Stimulated activated CD8-positive, alpha-beta memory T cell treated with anti-CD3 and anti-CD28 coated beads, Interleukin-12 subunit alpha, Interleukin-12 subunit beta, amount 100 ng/mL, for 24 hours (primary cell): ENCODE data around the gene RHCG.

Experiments used
- DNase-seq: peaks from one replicate; pipeline ENCODE4 v3.0.0-alpha.2; 2020; ENCODE audit errors: extremely low read depth

Gene RHCG

DNA sequence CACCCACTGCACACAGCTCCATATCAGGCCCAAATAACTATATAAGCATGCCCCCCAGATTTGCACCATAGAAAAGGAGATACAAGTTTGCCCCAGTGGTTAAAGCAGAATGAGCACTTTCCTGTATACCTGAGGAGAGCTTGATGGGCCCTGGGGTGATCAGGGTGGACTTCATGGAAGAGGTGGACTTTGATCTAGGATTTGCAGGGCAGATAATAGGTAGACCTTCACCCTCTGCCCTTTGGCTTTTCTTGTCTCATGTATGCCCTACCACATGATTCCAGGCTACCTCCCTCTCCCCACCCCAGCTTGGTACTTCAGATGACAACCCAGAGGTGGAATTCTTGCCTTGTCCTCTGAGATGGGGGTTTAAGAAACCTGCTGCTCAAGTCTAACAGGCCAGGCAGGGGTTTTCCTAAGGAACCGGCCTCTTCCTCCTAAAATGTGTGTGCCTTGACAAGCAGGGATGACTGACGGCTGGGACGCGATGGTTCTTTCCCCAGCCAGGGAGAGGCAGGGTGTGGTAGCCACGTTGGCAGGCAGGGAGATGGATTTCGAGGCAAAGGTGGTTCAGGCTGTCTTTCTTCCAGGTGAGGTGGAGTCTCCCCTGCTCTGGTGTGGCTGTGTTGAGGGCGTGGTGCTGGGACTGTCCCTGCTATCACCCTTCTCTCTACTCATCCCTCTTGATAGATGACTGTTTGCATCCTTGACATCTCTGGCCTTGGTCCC lies 6.6 kb upstream of the RHCG start:
- no peak for DNase-seq

- DNase-seq: no peak
Observed at GRCh38 chr15:89501646-89502045, 5.3 kb upstream of the RHCG start.

- DNase-seq: no peak
Observed at GRCh38 chr15:89500397-89501270, 4.3 kb upstream of the RHCG start.

- DNase-seq: no peak
Observed at GRCh38 chr15:89499156-89499555, 2.8 kb upstream of the RHCG start.

- DNase-seq: no peak
Observed at GRCh38 chr15:89498574-89498906, 2.2 kb upstream of the RHCG start.

DNA sequence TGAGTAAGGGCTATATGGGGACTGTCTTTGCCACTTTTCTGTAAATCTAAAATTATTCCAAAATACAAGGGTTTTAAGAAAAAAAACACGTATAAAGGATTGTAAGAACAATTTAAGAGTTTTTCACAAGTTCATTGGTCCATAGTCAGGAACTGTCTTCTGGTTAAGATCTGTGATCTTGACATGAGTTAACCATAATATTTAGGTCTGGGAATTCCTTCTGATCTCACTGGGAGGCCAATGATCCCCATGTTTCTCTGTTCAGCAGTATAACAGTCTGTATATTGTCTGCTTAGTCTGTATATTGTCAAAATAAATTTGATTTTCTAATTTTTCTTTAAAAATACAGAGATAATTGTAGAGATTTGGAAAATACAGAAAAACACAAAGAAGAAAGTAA lies 848 bp upstream of the RHCG start:
- DNase-seq: no peak

DNA sequence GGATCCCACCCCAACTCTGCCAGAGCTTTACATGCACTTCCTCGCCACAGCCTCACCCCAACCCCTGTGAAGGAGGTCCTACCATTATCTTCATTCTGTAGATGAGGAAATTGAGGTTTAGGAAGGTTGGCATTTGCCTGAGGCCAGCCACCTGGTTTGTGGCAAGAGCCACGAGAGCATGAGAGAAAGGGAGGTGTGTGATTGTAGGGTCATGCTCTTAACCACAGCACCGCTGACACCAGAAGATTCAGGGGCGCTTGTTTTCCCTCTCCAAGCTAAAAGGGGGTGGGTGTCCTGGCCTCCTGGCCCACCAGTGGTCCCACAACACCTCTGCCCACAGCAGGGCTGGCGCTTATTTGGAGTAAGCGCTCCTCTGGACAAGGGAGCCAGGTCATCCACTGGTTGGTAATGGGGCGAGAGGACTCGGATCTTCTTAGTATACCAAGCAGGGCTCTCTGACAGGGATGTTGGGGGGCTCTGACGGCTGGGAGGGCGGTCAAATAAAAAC lies 691 bp downstream of the RHCG start:
- DNase-seq: no peak

DNA sequence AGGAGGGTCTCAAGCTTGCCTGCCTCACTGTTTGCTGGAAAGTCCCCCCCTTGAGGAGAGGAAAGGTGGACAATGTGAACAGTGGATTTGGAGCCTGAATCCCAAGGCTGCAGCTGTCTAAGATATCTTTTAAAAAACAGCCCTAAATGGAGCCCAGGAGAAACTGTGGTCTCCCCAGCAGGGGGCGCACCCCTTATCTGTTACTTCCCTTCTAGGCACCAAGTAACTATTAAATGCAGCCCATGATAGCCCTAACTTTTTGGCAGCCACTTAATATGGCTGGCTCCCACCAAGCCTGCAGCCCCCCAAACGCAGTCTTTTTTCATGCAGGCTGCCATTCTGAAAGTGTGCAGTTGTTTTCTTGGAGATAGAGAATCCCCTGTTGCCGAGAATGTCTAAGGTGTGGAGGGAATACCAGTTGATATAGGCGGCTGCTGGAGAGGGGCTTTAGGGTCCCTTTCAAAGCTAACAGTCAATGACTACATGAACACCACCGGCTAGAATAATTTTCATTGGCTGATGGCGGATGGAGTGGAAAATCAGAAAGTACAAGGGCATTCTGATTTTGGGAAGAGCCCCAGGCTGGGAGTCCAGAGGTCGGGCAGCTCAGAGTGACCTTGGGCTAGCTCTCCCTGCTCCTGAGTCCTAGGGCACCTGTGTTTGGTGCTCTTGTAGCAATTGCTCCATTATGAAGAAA lies 1.3 kb downstream of the RHCG start:
- DNase-seq: no peak

- no peak for DNase-seq
Observed at GRCh38 chr15:89494031-89494430, 2.4 kb downstream of the RHCG start.

DNA sequence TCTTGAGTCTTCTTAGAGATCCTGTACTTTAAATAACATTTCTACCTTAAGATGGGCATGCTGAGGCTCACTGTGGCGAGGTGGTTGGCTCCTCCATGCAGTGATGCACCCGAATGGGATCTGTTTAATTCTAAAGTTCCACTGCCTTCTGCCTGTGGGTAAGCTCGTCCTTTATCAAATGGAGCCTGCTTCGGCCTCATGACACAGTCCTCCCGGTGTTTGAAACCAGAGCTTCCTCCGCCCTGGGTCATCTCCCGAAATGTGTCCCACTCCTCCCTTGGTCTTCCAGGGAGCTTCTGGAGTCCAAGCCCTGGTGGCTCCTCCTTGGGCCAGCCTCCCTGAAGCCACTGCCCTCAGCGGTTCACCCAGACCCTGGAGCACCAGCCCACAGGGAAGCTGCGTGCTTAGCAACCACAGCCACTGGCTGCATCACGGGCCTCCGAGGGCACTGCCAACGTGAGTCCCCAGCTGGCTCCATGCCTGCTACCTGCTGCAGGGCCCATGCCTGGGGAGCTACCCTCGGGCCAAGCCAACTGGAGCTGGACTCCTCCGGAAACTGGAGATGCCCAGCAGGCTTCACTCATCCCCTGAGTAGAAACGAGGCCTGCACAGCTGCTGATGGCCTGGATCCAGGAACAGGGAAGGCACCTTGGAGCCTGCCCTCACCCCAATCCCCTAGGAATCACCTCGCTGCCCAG lies 3.3 kb downstream of the RHCG start:
- DNase-seq: no peak

GRCh38 chr15:89492111-89492641 lies 4.2 kb downstream of the RHCG start:
- DNase-seq: no peak

- DNase-seq: no peak
Observed at GRCh38 chr15:89490814-89491315, 5.5 kb downstream of the RHCG start.

DNA sequence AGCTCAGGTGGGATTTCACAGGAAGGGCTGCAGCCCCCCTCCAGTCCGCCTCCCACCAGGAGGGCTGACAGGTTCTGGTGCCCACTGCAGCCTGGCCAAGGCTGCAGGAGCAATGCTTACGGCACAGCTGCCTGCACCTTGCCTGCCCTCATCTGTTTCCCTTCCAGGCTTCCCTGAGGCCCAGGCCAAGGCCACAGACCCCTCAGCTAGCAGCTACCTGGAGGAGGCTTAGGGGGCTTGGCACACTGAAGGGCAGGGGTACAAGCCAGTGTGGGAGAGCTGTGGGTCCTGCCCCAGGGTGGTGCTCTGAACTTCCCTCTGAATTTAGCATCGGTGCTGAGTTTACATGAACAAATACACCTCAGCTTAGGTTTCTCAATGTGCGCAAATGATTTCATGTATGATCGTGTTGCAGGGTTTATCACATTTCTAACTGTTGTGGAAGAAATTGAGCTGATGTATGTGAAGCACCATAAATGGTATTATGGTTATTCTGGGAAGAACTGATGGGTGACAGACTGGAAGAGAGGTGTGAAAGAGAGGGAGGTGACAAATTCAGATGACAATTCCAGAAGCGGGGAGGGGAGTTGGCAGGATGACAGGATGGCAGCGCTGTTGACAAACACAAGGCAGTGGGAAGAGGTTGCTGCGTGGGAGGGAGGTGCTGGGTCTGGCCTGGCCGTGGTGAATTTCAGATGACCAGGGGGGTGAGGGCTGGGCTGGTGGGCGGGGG lies 6.1 kb downstream of the RHCG start:
- DNase-seq: no peak

- no peak for DNase-seq
Observed at GRCh38 chr15:89489376-89489775, 7.0 kb downstream of the RHCG start.

GRCh38 chr15:89487791-89488190 lies 8.6 kb downstream of the RHCG start:
- no peak for DNase-seq

GRCh38 chr15:89486726-89487050 lies 9.7 kb downstream of the RHCG start:
- no peak for DNase-seq

- no peak for DNase-seq
Observed at GRCh38 chr15:89483079-89483478, 13.3 kb downstream of the RHCG start.

DNA sequence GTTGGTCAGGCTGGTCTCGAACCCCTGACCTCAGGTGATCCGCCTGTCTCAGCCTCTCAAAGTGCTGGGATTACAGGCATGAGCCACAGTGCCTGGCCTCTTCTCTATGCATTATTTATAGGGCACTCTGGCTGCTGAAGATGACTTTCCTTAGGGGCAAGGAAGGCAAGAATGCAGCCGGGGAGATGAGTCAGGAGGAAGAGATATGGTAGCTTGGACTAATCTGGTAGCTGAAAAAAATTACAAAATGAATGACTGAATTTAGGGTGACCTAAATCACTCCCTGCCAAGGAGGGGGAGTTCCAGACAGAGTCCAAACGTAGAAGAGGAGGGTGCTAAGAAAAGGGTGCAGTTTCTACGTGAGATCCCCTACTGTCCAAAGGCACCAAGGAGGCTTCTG lies 14.2 kb downstream of the RHCG start:
- DNase-seq: no peak

- DNase-seq: no peak
Observed at GRCh38 chr15:89480505-89480904, 15.9 kb downstream of the RHCG start.

DNA sequence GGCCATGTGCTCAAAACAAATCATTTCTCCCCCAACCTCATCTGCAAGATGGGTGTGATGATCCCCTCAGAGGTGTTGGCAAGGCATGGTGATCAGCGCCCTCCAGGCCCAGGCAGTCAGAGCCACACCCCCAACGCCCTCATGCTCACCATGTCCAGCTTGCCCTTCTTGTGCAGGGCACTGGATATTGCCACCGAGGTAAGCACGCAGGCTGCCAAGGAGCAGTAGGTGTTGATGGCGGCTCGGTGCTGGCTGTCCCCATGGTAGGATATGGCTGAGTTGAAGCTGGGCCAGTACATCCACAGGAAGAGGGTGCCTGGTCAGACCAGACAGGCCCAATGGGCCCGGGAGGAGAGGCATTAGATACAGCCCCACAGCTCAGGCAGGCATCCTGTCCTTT lies 17.2 kb downstream of the RHCG start:
- DNase-seq: no peak
